ENCODE data around the gene PEX11B. TPM values are rescaled to one million over a fixed set of nuclear protein-coding genes. Genes with fewer than 3 reads are reported as not detected.

The PEX11B gene
- total RNA-seq, 1 donor from 2014 or later: 30.6 TPM

DNA sequence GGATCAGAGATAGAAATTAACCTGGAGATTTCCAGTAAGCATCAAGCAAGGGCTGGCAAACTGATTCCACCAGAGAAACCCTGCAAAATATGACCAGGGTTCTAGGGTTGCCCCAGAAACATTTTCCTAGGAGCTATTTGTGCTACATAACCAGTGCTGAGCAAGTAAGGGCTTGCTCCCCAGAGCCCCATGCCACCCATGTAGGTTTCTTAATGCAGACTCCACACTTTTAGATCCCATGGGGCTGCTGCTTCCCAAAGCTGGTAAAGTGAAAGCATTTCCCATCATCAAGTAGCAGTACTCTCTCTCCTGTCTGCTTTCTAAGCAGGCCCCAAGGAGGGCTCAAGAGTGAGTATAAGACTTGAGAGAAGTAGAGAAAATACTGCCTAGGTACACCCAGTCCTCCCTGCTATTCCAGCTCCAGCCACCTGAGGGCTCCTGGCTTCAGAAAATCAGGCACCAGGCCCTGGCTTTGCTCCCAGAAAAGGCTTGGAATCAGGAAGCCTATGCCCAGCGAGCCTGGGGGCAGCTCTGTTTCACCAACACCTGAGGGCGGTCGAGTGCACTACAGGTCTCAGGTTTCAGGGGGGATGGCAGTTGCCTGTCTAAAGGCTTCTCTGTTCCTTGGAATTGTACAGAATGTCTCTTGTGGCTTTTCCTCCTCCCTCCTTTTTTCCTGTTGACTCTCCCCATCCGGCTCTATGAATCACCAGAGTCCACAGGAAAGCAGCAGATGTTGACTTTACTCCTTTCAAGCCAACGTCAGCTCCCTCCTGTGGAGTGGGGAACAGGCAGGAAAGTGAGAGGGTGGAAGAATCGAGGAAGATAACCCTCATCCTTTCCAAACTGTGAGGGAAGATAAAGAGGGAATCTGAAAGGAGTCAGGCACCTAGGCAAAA is 26.7 kb downstream of the PEX11B start:
- peak; percentile 37 for DNase-seq (ENCODE audit: low spot score)
- Mint-ChIP-seq H3K4me1 (ENCODE audit: low read depth) (peaks cover 2% of the 10 kb centered on the region), H3K27me3 (ENCODE audit: insufficient read depth) (peaks cover 8% of the 10 kb centered on the region), H3K36me3 (ENCODE audit: low read depth) (no peaks in the 10 kb centered on the region), H3K4me3 (no peak overlapping the region), H3K9me3 (no peaks in the 10 kb centered on the region), H3K27ac (no peak overlapping the region)
- intact Hi-C loops (cut with micrococcal nuclease): loop anchor here (1.0 kb wide), 3 partner anchors 8 to 120 kb away; partner anchors contain the start of gene ITGA10

GRCh38 chr1:145891143-145891542 is 27.4 kb downstream of the PEX11B start:
- Mint-ChIP-seq H3K4me1 (ENCODE audit: low read depth) (peaks cover 9% of the 10 kb centered on the region), H3K27ac (no peak overlapping the region), H3K9me3 (no peaks in the 10 kb centered on the region), H3K4me3 (no peak overlapping the region), H3K27me3 (ENCODE audit: insufficient read depth) (peaks cover 8% of the 10 kb centered on the region), H3K36me3 (ENCODE audit: low read depth) (no peaks in the 10 kb centered on the region)
- intact Hi-C loops (cut with micrococcal nuclease): no loop called here
- DNase-seq (ENCODE audit: low spot score): no peak

GRCh38 chr1:145889722-145890121 is 28.8 kb downstream of the PEX11B start:
- Mint-ChIP-seq H3K27me3 (ENCODE audit: insufficient read depth) (peaks cover 18% of the 10 kb centered on the region), H3K9me3 (no peaks in the 10 kb centered on the region), H3K27ac (no peak overlapping the region), H3K4me3 (no peak overlapping the region), H3K36me3 (ENCODE audit: low read depth) (no peaks in the 10 kb centered on the region), H3K4me1 (ENCODE audit: low read depth) (peaks cover 23% of the 10 kb centered on the region)
- intact Hi-C loops (cut with micrococcal nuclease): no loop called here
- no peak for DNase-seq (ENCODE audit: low spot score)

DNA sequence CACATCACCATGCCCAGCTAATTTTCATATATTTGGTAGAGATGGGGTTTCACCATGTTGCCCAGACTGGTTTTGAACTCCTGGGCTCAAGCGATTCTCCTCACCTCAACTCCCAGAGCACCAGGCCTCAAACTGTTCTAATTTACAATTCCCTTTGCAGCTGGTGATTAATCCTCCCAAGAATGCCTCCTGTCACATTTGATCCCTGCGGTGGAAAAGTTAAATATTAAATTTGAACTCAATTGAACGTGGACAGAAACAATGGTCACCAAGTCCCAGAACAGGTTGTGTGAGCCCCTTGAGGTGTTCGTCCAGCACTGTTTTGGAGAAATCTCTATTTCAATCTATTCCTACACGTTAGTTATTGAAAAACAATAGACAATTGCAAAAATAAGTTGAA is 30.9 kb downstream of the PEX11B start:
- H3K4me3 Mint-ChIP-seq: no peak overlapping the region
- H3K36me3 Mint-ChIP-seq (ENCODE audit: low read depth): no peaks in the 10 kb centered on the region
- peaks cover 25% of the 10 kb centered on the region for H3K4me1 Mint-ChIP-seq (ENCODE audit: low read depth)
- H3K9me3 Mint-ChIP-seq: no peaks in the 10 kb centered on the region
- DNase-seq (ENCODE audit: low spot score): no peak
- peaks cover 32% of the 10 kb centered on the region for H3K27me3 Mint-ChIP-seq (ENCODE audit: insufficient read depth)
- H3K27ac Mint-ChIP-seq: no peak overlapping the region
- intact Hi-C loops (cut with micrococcal nuclease): loop anchor here (2.0 kb wide), 1 partner anchor 43 kb away; the partner anchor contains the start of gene NUDT17

- Mint-ChIP-seq H3K27me3 (ENCODE audit: insufficient read depth) (peaks cover 32% of the 10 kb centered on the region), H3K4me3 (peak overlapping the region; percentile 51), H3K4me1 (ENCODE audit: low read depth) (peaks cover 25% of the 10 kb centered on the region), H3K36me3 (ENCODE audit: low read depth) (no peaks in the 10 kb centered on the region), H3K27ac (no peak overlapping the region), H3K9me3 (no peaks in the 10 kb centered on the region)
- no peak for DNase-seq (ENCODE audit: low spot score)
- intact Hi-C loops (cut with micrococcal nuclease): loop anchor here (2.0 kb wide), 1 partner anchor 42 kb away; the partner anchor contains the start of gene NUDT17
Observed at GRCh38 chr1:145886816-145887215, 31.7 kb downstream of the PEX11B start.

- Mint-ChIP-seq H3K4me3 (peak overlapping the region; percentile 78), H3K4me1 (ENCODE audit: low read depth) (peaks cover 25% of the 10 kb centered on the region), H3K9me3 (no peaks in the 10 kb centered on the region), H3K36me3 (ENCODE audit: low read depth) (no peaks in the 10 kb centered on the region), H3K27me3 (ENCODE audit: insufficient read depth) (peaks cover 32% of the 10 kb centered on the region), H3K27ac (no peak overlapping the region)
- DNase-seq (ENCODE audit: low spot score): no peak
- intact Hi-C loops (cut with micrococcal nuclease): loop anchor here (2.0 kb wide), 1 partner anchor 42 kb away; the partner anchor contains the start of gene NUDT17
Observed at GRCh38 chr1:145886390-145886789, 32.1 kb downstream of the PEX11B start.

DNA sequence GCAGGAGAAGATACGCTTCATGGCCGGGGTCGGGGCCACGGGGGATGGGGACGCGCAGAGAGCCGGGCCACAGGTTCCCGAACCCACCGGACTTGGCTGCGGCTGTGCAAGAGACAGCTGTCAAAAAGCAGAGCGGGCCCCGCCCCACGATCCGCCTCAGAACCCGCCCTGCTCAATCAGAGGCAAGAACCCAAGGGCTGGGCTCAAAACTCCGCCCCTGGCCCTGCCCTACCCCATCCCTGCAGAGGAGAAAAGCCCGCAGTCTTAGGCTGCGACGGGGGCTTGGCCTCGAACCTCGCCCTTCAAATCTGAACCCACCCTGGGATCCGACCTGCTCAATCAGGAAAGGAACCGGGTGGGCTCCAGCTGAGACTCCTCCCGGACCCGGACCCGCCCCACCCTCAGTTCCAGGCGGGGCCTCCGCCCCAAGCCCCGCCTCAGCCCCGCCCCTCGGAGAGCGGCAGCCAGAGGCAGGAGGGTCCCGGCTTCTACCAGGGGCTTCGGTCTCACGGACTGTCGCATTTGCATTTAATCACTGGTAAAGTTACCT is 32.7 kb downstream of the PEX11B start, which contains the start of gene ANKRD35:
TSS of gene ANKRD35 (minus strand) at position 129 of the 550 bp plus-strand sequence. CDS start at position 21, 108 bp downstream.
- Mint-ChIP-seq H3K4me1 (ENCODE audit: low read depth) (peaks cover 25% of the 10 kb centered on the region), H3K4me3 (peak within 1 kb of the TSS; percentile 78), H3K27me3 (ENCODE audit: insufficient read depth) (peaks cover 35% of the 10 kb centered on the region), H3K36me3 (ENCODE audit: low read depth) (no peaks in the 10 kb centered on the region), H3K27ac (no peak within 1 kb of the TSS), H3K9me3 (no peaks in the 10 kb centered on the region)
- peak; percentile 84 for DNase-seq (ENCODE audit: low spot score)
- intact Hi-C loops (cut with micrococcal nuclease): loop anchor here (1.0 to 2.0 kb wide), 4 partner anchors 28 to 73 kb away; partner anchors contain the start of genes LIX1L, NUDT17 and PEX11B

- intact Hi-C loops (cut with micrococcal nuclease): loop anchor here (1.0 to 2.0 kb wide), 4 partner anchors 8 to 74 kb away; partner anchors contain the start of genes LIX1L and PEX11B
- no peaks in the 10 kb centered on the region for H3K36me3 Mint-ChIP-seq (ENCODE audit: low read depth)
- no peaks in the 10 kb centered on the region for H3K9me3 Mint-ChIP-seq
- DNase-seq (ENCODE audit: low spot score): no peak
- peaks cover 25% of the 10 kb centered on the region for H3K4me1 Mint-ChIP-seq (ENCODE audit: low read depth)
- peaks cover 36% of the 10 kb centered on the region for H3K27me3 Mint-ChIP-seq (ENCODE audit: insufficient read depth)
- peak overlapping the region; percentile 78 for H3K4me3 Mint-ChIP-seq
- H3K27ac Mint-ChIP-seq: no peak overlapping the region
Observed at GRCh38 chr1:145884675-145885074, 33.8 kb downstream of the PEX11B start.

- H3K36me3 Mint-ChIP-seq (ENCODE audit: low read depth): no peaks in the 10 kb centered on the region
- H3K4me1 Mint-ChIP-seq (ENCODE audit: low read depth): peaks cover 3% of the 10 kb centered on the region
- H3K27me3 Mint-ChIP-seq (ENCODE audit: insufficient read depth): peaks cover 42% of the 10 kb centered on the region
- no peaks in the 10 kb centered on the region for H3K9me3 Mint-ChIP-seq
- intact Hi-C loops (cut with micrococcal nuclease): no loop called here
- H3K4me3 Mint-ChIP-seq: no peak overlapping the region
- no peak overlapping the region for H3K27ac Mint-ChIP-seq
- DNase-seq (ENCODE audit: low spot score): no peak
Observed at GRCh38 chr1:145879775-145880174, 38.7 kb downstream of the PEX11B start.

- no peak for DNase-seq (ENCODE audit: low spot score)
- Mint-ChIP-seq H3K9me3 (no peaks in the 10 kb centered on the region), H3K4me3 (no peak overlapping the region), H3K27ac (no peak overlapping the region), H3K36me3 (ENCODE audit: low read depth) (no peaks in the 10 kb centered on the region), H3K4me1 (ENCODE audit: low read depth) (no peaks in the 10 kb centered on the region), H3K27me3 (ENCODE audit: insufficient read depth) (peaks cover 36% of the 10 kb centered on the region)
- intact Hi-C loops (cut with micrococcal nuclease): no loop called here
Observed at GRCh38 chr1:145878724-145879123, 39.8 kb downstream of the PEX11B start.

GRCh38 chr1:145877923-145878486 is 40.5 kb downstream of the PEX11B start:
- intact Hi-C loops (cut with micrococcal nuclease): no loop called here
- Mint-ChIP-seq H3K36me3 (ENCODE audit: low read depth) (no peaks in the 10 kb centered on the region), H3K27me3 (ENCODE audit: insufficient read depth) (peaks cover 33% of the 10 kb centered on the region), H3K4me1 (ENCODE audit: low read depth) (peaks cover 2% of the 10 kb centered on the region), H3K4me3 (no peak overlapping the region), H3K27ac (no peak overlapping the region), H3K9me3 (no peaks in the 10 kb centered on the region)
- DNase-seq (ENCODE audit: low spot score): no peak

DNA sequence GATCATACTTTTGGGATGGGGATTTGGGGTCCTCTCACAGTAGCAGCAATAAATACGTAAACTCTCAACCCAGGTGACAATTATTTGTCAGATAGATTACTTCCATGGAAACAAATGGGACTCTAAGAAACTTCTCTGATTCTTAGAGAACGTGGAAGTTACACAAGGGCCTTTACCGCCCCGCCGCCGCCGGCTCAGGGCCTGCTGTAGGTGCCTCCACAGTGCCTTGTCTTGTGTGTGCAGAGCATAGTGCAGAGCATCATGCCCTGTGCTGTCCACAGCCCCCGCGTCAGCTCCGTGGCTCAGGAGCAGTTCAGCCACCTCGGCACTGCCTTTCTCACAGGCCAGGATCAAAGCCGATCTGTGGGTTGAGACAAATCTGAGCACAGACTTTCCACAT is 43.9 kb downstream of the PEX11B start:
- intact Hi-C loops (cut with micrococcal nuclease): no loop called here
- no peak overlapping the region for H3K4me3 Mint-ChIP-seq

More for the DNA sequence above, 43.9 kb downstream of the PEX11B start:
- Mint-ChIP-seq H3K36me3 (ENCODE audit: low read depth) (no peaks in the 10 kb centered on the region), H3K9me3 (no peaks in the 10 kb centered on the region), H3K4me1 (ENCODE audit: low read depth) (peaks cover 16% of the 10 kb centered on the region), H3K27ac (no peak overlapping the region), H3K27me3 (ENCODE audit: insufficient read depth) (peaks cover 37% of the 10 kb centered on the region)
- no peak for DNase-seq (ENCODE audit: low spot score)

Data from activated T-helper 1 cell treated with anti-CD3 and anti-CD28 coated beads, Interleukin-12 subunit alpha, Interleukin-12 subunit beta, Interleukin-2, Interleukin-4 antibody, amounts not matched to agents 30 ng/mL and 10 ng/mL and 1 ng/mL, durations not matched to agents 14 hours and 24 hours and 36 hours (primary cell).